Endothelial cell of umbilical vein (primary cell): ENCODE results near the gene COL9A1.

Source experiments
- CTCF ChIP-seq, 2 donors: IDR thresholded peaks; 1 replicate in 1 of 2; 2 replicates in 1 of 2; pipeline ENCODE4 v1.5.1; 2011; ENCODE audit warnings: low read length in 2 of 2, mild to moderate bottlenecking in 2 of 2, moderate library complexity in 2 of 2, control low read depth in 1 of 2, inconsistent platforms in 1 of 2, low read depth in 1 of 2; ENCODE audit not compliant: insufficient read depth in 1 of 2; ENCODE audit errors: extremely low read depth in 1 of 2
- EZH2 ChIP-seq: IDR thresholded peaks from 2 replicates; pipeline ENCODE4 v1.6.1; 2012; ENCODE audit warnings: borderline replicate concordance, low read depth, mild to moderate bottlenecking, moderate library complexity, low read length, inconsistent platforms; ENCODE audit not compliant: severe bottlenecking
- GATA2 ChIP-seq: IDR thresholded peaks from 2 replicates; pipeline ENCODE4 v1.7.0; 2011; ENCODE audit warnings: low read depth, mild to moderate bottlenecking, moderate library complexity, mixed read lengths, low read length; ENCODE audit not compliant: insufficient read length, insufficient read depth
- MAX ChIP-seq: IDR thresholded peaks from 2 replicates; pipeline ENCODE4 v1.6.1; 2011; ENCODE audit not compliant: insufficient read depth, insufficient read length
- MYC ChIP-seq: IDR thresholded peaks from one replicate; pipeline ENCODE4 v1.6.1; 2011; ENCODE audit warnings: mild to moderate bottlenecking, low read depth, low read length
- POLR2A ChIP-seq: IDR thresholded peaks from 2 replicates; pipeline ENCODE4 v1.6.1; 2012; ENCODE audit warnings: low read depth, mild to moderate bottlenecking, control low read depth, low read length
- POLR2AphosphoS5 ChIP-seq: IDR thresholded peaks from 2 replicates; pipeline ENCODE4 v1.6.1; 2012; ENCODE audit warnings: low read depth, mild to moderate bottlenecking, control low read depth, low read length, moderate library complexity; ENCODE audit not compliant: insufficient read depth

- no peak for TF ChIP-seq MYC
- no peak for TF ChIP-seq CTCF (IDR thresholded peaks at IDR 0.05; ENCODE audit: extremely low read depth in 1 of 2, insufficient read depth in 1 of 2, low read depth in 1 of 2, low read length in 2 of 2)
- no peak for TF ChIP-seq POLR2AphosphoS5
- no peak for TF ChIP-seq POLR2A
- no peak for TF ChIP-seq GATA2
- no peak for TF ChIP-seq MAX
- TF ChIP-seq EZH2, result no peak
Observed at GRCh38 chr6:70188202-70188601, 114.7 kb downstream of the COL9A1 start.
